SK-N-SH treated with all-trans-retinoic acid at 6 μM for 48 hours (cell line): Measurements from ENCODE around the gene GIMAP8.

Experiments
- ATAC-seq: fragments of 200-7000 bp; cut with Tn5 transposase; 3 replicates; pipeline ENCODE4 v1.9.1; 2020; ENCODE audit warnings: mild to moderate bottlenecking, moderate library complexity
- ARNTL ChIP-seq: fragments of 450-650 bp; formaldehyde crosslinking; IDR thresholded peaks from 2 replicates; pipeline ENCODE4 v1.5.0; 2020; ENCODE audit warnings: low read depth, mild to moderate bottlenecking, moderate library complexity, borderline replicate concordance
- BACH2 ChIP-seq: fragments of 250-450 bp; sonication (Bioruptor Pico); IDR thresholded peaks from 2 replicates; pipeline ENCODE4 v1.9.0; 2021; ENCODE audit warnings: mild to moderate bottlenecking, borderline replicate concordance
- CREB5 ChIP-seq: fragments of 250-450 bp; sonication (Bioruptor Pico); IDR thresholded peaks from 2 replicates; pipeline ENCODE4 v1.5.1; 2020; ENCODE audit warnings: low read depth, mild to moderate bottlenecking, moderate library complexity
- CSDC2 ChIP-seq: fragments of 250-450 bp; sonication (Bioruptor Pico); IDR thresholded peaks from 2 replicates; pipeline ENCODE4 v1.5.0; 2020; ENCODE audit warnings: mild to moderate bottlenecking, moderate library complexity
- CSRNP3 ChIP-seq: fragments of 250-450 bp; sonication (Bioruptor Pico); IDR thresholded peaks from 2 replicates; pipeline ENCODE4 v1.5.1; 2021; ENCODE audit warnings: mild to moderate bottlenecking, moderate library complexity
- ESRRG ChIP-seq: fragments of 250-450 bp; sonication (Bioruptor Pico); IDR thresholded peaks from 2 replicates; pipeline ENCODE4 v1.6.1; 2021; ENCODE audit warnings: mild to moderate bottlenecking
- GLIS3 ChIP-seq: fragments of 250-450 bp; sonication (Bioruptor Pico); IDR thresholded peaks from 2 replicates; pipeline ENCODE4 v1.5.0; 2020; ENCODE audit warnings: mild to moderate bottlenecking, moderate library complexity
- OSR1 ChIP-seq: fragments of 250-450 bp; sonication (Bioruptor Pico); IDR thresholded peaks from 2 replicates; pipeline ENCODE4 v1.8.0; 2022; ENCODE audit warnings: moderate library complexity, mild to moderate bottlenecking, inconsistent platforms
- PATZ1 ChIP-seq: fragments of 250-450 bp; sonication (Bioruptor Pico); IDR thresholded peaks from 2 replicates; pipeline ENCODE4 v1.8.0; 2020; ENCODE audit warnings: mild to moderate bottlenecking, moderate library complexity, borderline replicate concordance
- POU6F1 ChIP-seq: fragments of 250-450 bp; sonication (Bioruptor Pico); IDR thresholded peaks from 2 replicates; pipeline ENCODE4 v1.8.0; 2021; ENCODE audit warnings: low read depth, mild to moderate bottlenecking, moderate library complexity, borderline replicate concordance
- PPARA ChIP-seq: fragments of 250-450 bp; sonication (Bioruptor Pico); IDR thresholded peaks from 2 replicates; pipeline ENCODE4 v1.5.0; 2020; ENCODE audit warnings: mild to moderate bottlenecking, borderline replicate concordance
- RARB ChIP-seq: fragments of 250-450 bp; sonication (Bioruptor Pico); IDR thresholded peaks from 2 replicates; pipeline ENCODE4 v1.8.0; 2021; ENCODE audit warnings: mild to moderate bottlenecking, moderate library complexity
- SNAI2 ChIP-seq: fragments of 250-450 bp; sonication (Bioruptor Pico); IDR thresholded peaks from 2 replicates; pipeline ENCODE4 v1.5.0; 2020; ENCODE audit warnings: mild to moderate bottlenecking, moderate library complexity
- TCF4 ChIP-seq: fragments of 250-450 bp; sonication (Bioruptor Pico); IDR thresholded peaks from 2 replicates; pipeline ENCODE4 v1.8.0; 2021; ENCODE audit warnings: mild to moderate bottlenecking, moderate library complexity, borderline replicate concordance
- TOX ChIP-seq: fragments of 250-450 bp; sonication (Bioruptor Pico); IDR thresholded peaks from 2 replicates; pipeline ENCODE4 v1.8.0; 2021; ENCODE audit warnings: mild to moderate bottlenecking, moderate library complexity, borderline replicate concordance
- ZC3H10 ChIP-seq: fragments of 250-450 bp; sonication (Bioruptor Pico); IDR thresholded peaks from 2 replicates; pipeline ENCODE4 v1.5.1; 2021; ENCODE audit warnings: mild to moderate bottlenecking, moderate library complexity
- ZFP3 ChIP-seq: fragments of 250-450 bp; sonication (Bioruptor Pico); IDR thresholded peaks from 2 replicates; pipeline ENCODE4 v1.5.0; 2020; ENCODE audit warnings: mild to moderate bottlenecking, moderate library complexity
- ZFP30 ChIP-seq: fragments of 450-650 bp; formaldehyde crosslinking; IDR thresholded peaks from 2 replicates; pipeline ENCODE4 v1.5.0; 2022; ENCODE audit warnings: mild to moderate bottlenecking, moderate library complexity
- ZNF565 ChIP-seq: fragments of 450-650 bp; formaldehyde crosslinking; conservative IDR thresholded peaks from 2 replicates; pipeline ENCODE4 v1.5.0; 2020; ENCODE audit warnings: low read depth, mild to moderate bottlenecking, moderate library complexity
- ZNF70 ChIP-seq: fragments of 450-650 bp; formaldehyde crosslinking; IDR thresholded peaks from 2 replicates; pipeline ENCODE4 v1.5.0; 2020; ENCODE audit warnings: mild to moderate bottlenecking, moderate library complexity
- ZNF8 ChIP-seq: fragments of 450-650 bp; formaldehyde crosslinking; IDR thresholded peaks from 2 replicates; pipeline ENCODE4 v1.5.0; 2020; ENCODE audit warnings: mild to moderate bottlenecking, moderate library complexity

Gene GIMAP8

GRCh38 chr7:150466477-150466876, 16.0 kb downstream of the GIMAP8 start (continued):
- TF ChIP-seq CREB5 (CRISPR knock-in tag) (no peak), OSR1 (CRISPR knock-in tag) (no peak), SNAI2 (CRISPR knock-in tag) (no peak), ARNTL (CRISPR knock-in tag) (no peak), RARB (CRISPR knock-in tag) (no peak)
- TF ChIP-seq, all 23 proteins: peak for 0

GRCh38 chr7:150468241-150468640, 17.8 kb downstream of the GIMAP8 start:
- TF ChIP-seq OSR1 (CRISPR knock-in tag) (no peak), TCF4 (CRISPR knock-in tag) (no peak), ZFP3 (CRISPR knock-in tag) (no peak), PPARA (no peak), ZFP30 (CRISPR knock-in tag) (no peak), TOX (CRISPR knock-in tag) (no peak), ZNF565 (CRISPR knock-in tag) (no peak), ESRRG (CRISPR knock-in tag) (no peak), ZNF8 (no peak), SNAI2 (CRISPR knock-in tag) (no peak), RARB (CRISPR knock-in tag) (no peak), GLIS3 (CRISPR knock-in tag) (no peak), CSDC2 (CRISPR knock-in tag) (no peak), ZNF70 (no peak), ARNTL (CRISPR knock-in tag) (no peak), BACH2 (CRISPR knock-in tag) (no peak), ZC3H10 (CRISPR knock-in tag) (no peak), POU6F1 (CRISPR knock-in tag) (no peak), CSRNP3 (CRISPR knock-in tag) (no peak), PATZ1 (CRISPR knock-in tag) (no peak)
- no peak for ATAC-seq

- no peak for TF ChIP-seq OSR1 (CRISPR knock-in tag)
- TF ChIP-seq CSDC2 (CRISPR knock-in tag), result no peak
- no peak for TF ChIP-seq PATZ1 (CRISPR knock-in tag)
- no peak for TF ChIP-seq ZNF565 (CRISPR knock-in tag)
- TF ChIP-seq TCF4 (CRISPR knock-in tag), result no peak
- TF ChIP-seq POU6F1 (CRISPR knock-in tag), result no peak
- TF ChIP-seq SNAI2 (CRISPR knock-in tag), result no peak
- no peak for TF ChIP-seq CREB5 (CRISPR knock-in tag)
- TF ChIP-seq TOX (CRISPR knock-in tag), result no peak
- no peak for TF ChIP-seq ARNTL (CRISPR knock-in tag)
- TF ChIP-seq ZNF8, result no peak
- no peak for TF ChIP-seq ZFP3 (CRISPR knock-in tag)
- no peak for TF ChIP-seq ZC3H10 (CRISPR knock-in tag)
Observed at GRCh38 chr7:150471886-150472285, 21.5 kb downstream of the GIMAP8 start.

More at GRCh38 chr7:150471886-150472285, 21.5 kb downstream of the GIMAP8 start:
- ATAC-seq, result no peak
